WTC11 (cell line): ENCODE results near the gene DUS1L.

ENCODE experiments used
- ATF1 ChIP-seq: sonication (generic); formaldehyde crosslinking; IDR thresholded peaks from 2 replicates; pipeline ENCODE4 v1.8.1; 2023; ENCODE audit warnings: mild to moderate bottlenecking, moderate library complexity, missing genetic modification reagents
- CREM ChIP-seq: sonication (generic); formaldehyde crosslinking; IDR thresholded peaks from 2 replicates; pipeline ENCODE4 v1.8.1; 2022; ENCODE audit warnings: mild to moderate bottlenecking, missing genetic modification reagents, moderate library complexity
- E2F5 ChIP-seq: sonication (generic); formaldehyde crosslinking; IDR thresholded peaks from 2 replicates; pipeline ENCODE4 v1.8.1; 2022; ENCODE audit warnings: mild to moderate bottlenecking, moderate library complexity, missing genetic modification reagents
- FOXP1 ChIP-seq: sonication (generic); formaldehyde crosslinking; IDR thresholded peaks from 2 replicates; pipeline ENCODE4 v1.8.0; 2022; ENCODE audit warnings: missing genetic modification reagents, mild to moderate bottlenecking, moderate library complexity, borderline replicate concordance
- JUN ChIP-seq: sonication (generic); formaldehyde crosslinking; IDR thresholded peaks from 2 replicates; pipeline ENCODE4 v1.8.0; 2023; ENCODE audit warnings: mild to moderate bottlenecking, missing genetic modification reagents
- MAX ChIP-seq: sonication (generic); formaldehyde crosslinking; IDR thresholded peaks from 2 replicates; pipeline ENCODE4 v1.8.0; 2022; ENCODE audit warnings: mild to moderate bottlenecking, missing genetic modification reagents
- NR2C2 ChIP-seq: sonication (generic); formaldehyde crosslinking; IDR thresholded peaks from 2 replicates; pipeline ENCODE4 v1.8.0; 2022; ENCODE audit warnings: mild to moderate bottlenecking, missing genetic modification reagents
- NR3C1 ChIP-seq: sonication (generic); formaldehyde crosslinking; conservative IDR thresholded peaks from 2 replicates; pipeline ENCODE4 v1.8.1; 2023; ENCODE audit warnings: low read depth, mild to moderate bottlenecking, missing genetic modification reagents
- RORB ChIP-seq: fragments of 250-450 bp; sonication (Bioruptor Pico); IDR thresholded peaks from 2 replicates; pipeline ENCODE4 v1.9.0; 2021; ENCODE audit warnings: mild to moderate bottlenecking
- SP1 ChIP-seq: sonication (generic); formaldehyde crosslinking; conservative IDR thresholded peaks from 2 replicates; pipeline ENCODE4 v1.8.1; 2022; ENCODE audit warnings: missing genetic modification reagents
- ZBTB43 ChIP-seq: sonication (generic); formaldehyde crosslinking; IDR thresholded peaks from 2 replicates; pipeline ENCODE4 v1.8.1; 2023; ENCODE audit warnings: mild to moderate bottlenecking, missing genetic modification reagents
- ZNF317 ChIP-seq: sonication (generic); formaldehyde crosslinking; IDR thresholded peaks from 2 replicates; pipeline ENCODE4 v1.8.1; 2023; ENCODE audit warnings: low read depth, mild to moderate bottlenecking, moderate library complexity, missing genetic modification reagents, borderline replicate concordance
- TF ChIP-seq, protein P1 (sequence below): fragments of 200-600 bp; IDR thresholded peaks from 2 replicates; pipeline ENCODE4 v1.8.0; 2022; ENCODE audit warnings: antibody characterized with exemption

- TF ChIP-seq NR2C2 (CRISPR knock-in tag) (no peak), ATF1 (CRISPR knock-in tag) (no peak), ZBTB43 (CRISPR knock-in tag) (no peak), RORB (CRISPR knock-in tag) (no peak), NR3C1 (CRISPR knock-in tag) (no peak), ZNF317 (CRISPR knock-in tag) (no peak), SP1 (CRISPR knock-in tag) (no peak), MAX (CRISPR knock-in tag) (no peak), CREM (CRISPR knock-in tag) (no peak), FOXP1 (no peak), JUN (CRISPR knock-in tag) (no peak), E2F5 (no peak)
- TF ChIP-seq, protein P1, sequence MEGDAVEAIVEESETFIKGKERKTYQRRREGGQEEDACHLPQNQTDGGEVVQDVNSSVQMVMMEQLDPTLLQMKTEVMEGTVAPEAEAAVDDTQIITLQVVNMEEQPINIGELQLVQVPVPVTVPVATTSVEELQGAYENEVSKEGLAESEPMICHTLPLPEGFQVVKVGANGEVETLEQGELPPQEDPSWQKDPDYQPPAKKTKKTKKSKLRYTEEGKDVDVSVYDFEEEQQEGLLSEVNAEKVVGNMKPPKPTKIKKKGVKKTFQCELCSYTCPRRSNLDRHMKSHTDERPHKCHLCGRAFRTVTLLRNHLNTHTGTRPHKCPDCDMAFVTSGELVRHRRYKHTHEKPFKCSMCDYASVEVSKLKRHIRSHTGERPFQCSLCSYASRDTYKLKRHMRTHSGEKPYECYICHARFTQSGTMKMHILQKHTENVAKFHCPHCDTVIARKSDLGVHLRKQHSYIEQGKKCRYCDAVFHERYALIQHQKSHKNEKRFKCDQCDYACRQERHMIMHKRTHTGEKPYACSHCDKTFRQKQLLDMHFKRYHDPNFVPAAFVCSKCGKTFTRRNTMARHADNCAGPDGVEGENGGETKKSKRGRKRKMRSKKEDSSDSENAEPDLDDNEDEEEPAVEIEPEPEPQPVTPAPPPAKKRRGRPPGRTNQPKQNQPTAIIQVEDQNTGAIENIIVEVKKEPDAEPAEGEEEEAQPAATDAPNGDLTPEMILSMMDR = no peak
Measured at GRCh38 chr17:82108038-82108437, 42.4 kb upstream of the DUS1L start.
